ENCODE data around the gene OR5A1.

OR5A1 gene

DNA sequence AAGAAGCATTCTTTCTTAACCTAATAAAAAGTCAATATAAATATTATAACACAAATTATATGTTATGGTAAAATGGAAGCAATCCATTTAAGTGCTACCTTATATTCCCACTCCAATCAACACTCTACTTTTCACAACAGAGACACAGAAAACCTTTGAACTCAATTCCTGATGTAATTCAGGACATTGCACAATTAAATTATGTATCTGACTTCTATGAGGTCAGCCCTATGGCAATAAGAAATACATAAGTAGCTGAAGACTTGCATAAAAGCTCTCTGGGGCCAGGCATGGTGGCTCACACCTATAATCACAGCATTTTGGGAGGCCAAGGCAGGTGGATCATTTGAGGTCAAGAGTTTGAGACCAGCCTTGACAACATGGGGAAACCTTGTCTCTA, 43.6 kb downstream of the OR5A1 start:
- H3K27me3 ChIP-seq (ENCODE audit: insufficient read depth, low read length) = no peaks in the 10 kb centered on the region
- no peaks in the 10 kb centered on the region for H3K36me3 ChIP-seq (ENCODE audit: insufficient read depth, low read length)

DNA sequence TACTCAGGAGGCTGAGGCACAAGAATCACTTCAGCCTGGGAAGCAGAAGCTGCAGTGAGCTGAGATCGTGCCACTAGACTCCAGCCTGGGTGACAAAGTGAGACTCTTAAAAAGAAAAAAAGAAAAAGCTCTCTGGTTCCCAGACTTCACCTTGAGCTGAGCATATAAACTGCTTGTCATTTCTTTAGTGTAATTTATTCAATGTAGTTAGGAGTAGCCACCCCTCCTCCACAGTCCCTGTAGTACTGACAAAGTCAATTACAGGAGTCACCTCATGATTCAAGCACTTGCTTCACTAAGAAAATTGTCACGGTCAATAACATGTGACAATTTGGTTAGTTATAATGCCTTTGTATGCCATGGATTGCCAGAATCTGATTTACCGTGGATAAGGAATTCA, 44.1 kb downstream of the OR5A1 start:
- H3K9ac ChIP-seq (ENCODE audit: low read depth, low read length) = no peak overlapping the region
- H3K36me3 ChIP-seq (ENCODE audit: insufficient read depth, low read length) = no peaks in the 10 kb centered on the region
- no peak overlapping the region for H3K27ac ChIP-seq (ENCODE audit: low read depth, low read length)
- no peaks in the 10 kb centered on the region for H3K4me1 ChIP-seq (ENCODE audit: insufficient read depth, low read length)
- H3K9me3 ChIP-seq (ENCODE audit: insufficient read depth, low read depth, low read length) = no peaks in the 10 kb centered on the region
- no peak overlapping the region for H3K4me3 ChIP-seq (ENCODE audit: low read length)
- H3K27me3 ChIP-seq (ENCODE audit: insufficient read depth, low read length) = no peaks in the 10 kb centered on the region
- WGBS = 93% methylated on average over 3 of the region's 3 CpGs

More for the DNA sequence above, 43.6 kb downstream of the OR5A1 start:
- H3K4me1 ChIP-seq (ENCODE audit: insufficient read depth, low read length) = no peaks in the 10 kb centered on the region
- H3K4me3 ChIP-seq (ENCODE audit: low read length) = no peak overlapping the region
- H3K9me3 ChIP-seq (ENCODE audit: insufficient read depth, low read depth, low read length) = no peaks in the 10 kb centered on the region
- H3K9ac ChIP-seq (ENCODE audit: low read depth, low read length) = no peak overlapping the region
- no peak overlapping the region for H3K27ac ChIP-seq (ENCODE audit: low read depth, low read length)

All from HUES64 (cell line).